ENCODE data around the gene SMPD3. TPM values are rescaled to one million over a fixed set of nuclear protein-coding genes. Genes with fewer than 3 reads are reported as not detected.

SMPD3 gene
- total RNA-seq, 1 experiment from 2014 or later: 0.70 TPM

GRCh38 chr16:68358951-68359350, 89.4 kb downstream of the SMPD3 start:
- no peak overlapping the region for H4K91ac ChIP-seq (ENCODE audit: insufficient read length, low read depth, low read length)
- Mint-ChIP-seq H3K36me3 (ENCODE audit: insufficient read depth in 1 of 3, low read depth in 3 of 3) (peaks cover 7 to 33% (median 27%) of the 10 kb centered on the region in 3 experiments; a peak in 6 of 7 replicates), H3K4me1 (peaks cover 4 to 11% of the 10 kb centered on the region in 2 experiments), H3K4me3 (no peak overlapping the region), H3K27ac (no peak overlapping the region), H3K9me3 (no peaks in the 10 kb centered on the region), H3K27me3 (ENCODE audit: low read depth) (no peaks in the 10 kb centered on the region; the same call in 1 of the 2 replicates)
- H3K9me3 ChIP-seq (ENCODE audit: control insufficient read depth, low read depth, low read length): no peaks in the 10 kb centered on the region
- no peaks in the 10 kb centered on the region for H3K27me3 ChIP-seq (ENCODE audit: insufficient read depth, low read length)
- no peak overlapping the region for H2BK15ac ChIP-seq (ENCODE audit: low read depth, low read length)
- no peak overlapping the region for H2AFZ ChIP-seq (ENCODE audit: low read length)
- no peak overlapping the region for H3K9ac ChIP-seq (ENCODE audit: extremely low read depth, insufficient read length, low read length)
- no peaks in the 10 kb centered on the region for H3K23me2 ChIP-seq (ENCODE audit: insufficient read length, low read depth, low read length, poor library complexity, severe bottlenecking)
- WGBS (ENCODE audit: extremely low coverage, insufficient read length, low lambda C conversion rate): no CpG with 5 or more reads among the region's 13 CpGs
- H2BK12ac ChIP-seq (ENCODE audit: insufficient read length, low read depth, low read length): no peak overlapping the region
- no peaks in the 10 kb centered on the region for H3K79me1 ChIP-seq (ENCODE audit: insufficient read depth, low read depth, low read length, poor library complexity, severe bottlenecking)
- no peak overlapping the region for H3K4me2 ChIP-seq (ENCODE audit: insufficient read depth, insufficient read length, low read length)
- H3T11ph ChIP-seq (ENCODE audit: low read length): no peak overlapping the region
- H3K56ac ChIP-seq (ENCODE audit: insufficient read length, low read depth, low read length): no peak overlapping the region
- H4K5ac ChIP-seq (ENCODE audit: insufficient read length, low read depth, low read length): no peak overlapping the region
- H2AK5ac ChIP-seq (ENCODE audit: insufficient read length, low read length): no peak overlapping the region
- no peak overlapping the region for H3K18ac ChIP-seq (ENCODE audit: insufficient read length, low read depth, low read length)
- no peak overlapping the region for H4K8ac ChIP-seq (replicated peaks; ENCODE audit: insufficient read length, low read depth, low read length)
- TF ChIP-seq CTCF (conservative IDR thresholded peaks at IDR 0.05): no peak
- H2BK5ac ChIP-seq (ENCODE audit: insufficient read length, low read length): no peak overlapping the region
- no peaks in the 10 kb centered on the region for H3K79me2 ChIP-seq (ENCODE audit: insufficient read depth, low read length)
- DNase-seq: no peak
- no peak overlapping the region for H3K23ac ChIP-seq (ENCODE audit: insufficient read length, low read depth, low read length)
- H4K20me1 ChIP-seq (ENCODE audit: control insufficient read depth, insufficient read depth, insufficient read length): no peaks in the 10 kb centered on the region
- H2BK20ac ChIP-seq (ENCODE audit: low read depth, low read length, poor library complexity, severe bottlenecking): no peak overlapping the region
- no peak overlapping the region for H2BK120ac ChIP-seq (ENCODE audit: low read depth, low read length, poor library complexity, severe bottlenecking)
- H3K27ac ChIP-seq (ENCODE audit: insufficient read length, low read depth, low read length): no peak overlapping the region
- no peak overlapping the region for H3K14ac ChIP-seq (ENCODE audit: insufficient read depth, low read length)
- no peaks in the 10 kb centered on the region for H3K4me1 ChIP-seq (ENCODE audit: insufficient read depth, low read length)
- H3K4ac ChIP-seq (ENCODE audit: low read depth, low read length): no peak overlapping the region
